Kidney (tissue), 14 donors: ENCODE data around the gene FBL. TPM values are rescaled to one million over a fixed set of nuclear protein-coding genes. Genes with fewer than 3 reads are reported as not detected.

Source experiments
- DNase-seq, 5 donors: peaks; one replicate each; pipeline ENCODE4 v3.0.0-alpha.2; 2013 to 2020
- FAIRE-seq: peaks from 2 replicates; lab custom pipeline; 2012; peaks lifted over from hg19 to GRCh38; lab: Jason Lieb, UNC
- H3K27ac ChIP-seq, 2 donors: one replicate each; pipeline ENCODE4 v1.7.0; 2013; ENCODE audit warnings: low read depth in 2 of 2, low read length in 2 of 2, inconsistent platforms in 1 of 2
- H3K27me3 ChIP-seq: one replicate; pipeline ENCODE4 v1.7.1; 2013; ENCODE audit warnings: low read length, inconsistent platforms; ENCODE audit not compliant: control insufficient read depth, insufficient read depth
- H3K36me3 ChIP-seq, 3 donors: one replicate each; pipeline versions ENCODE4 v1.7.0 to v1.7.1; 2013; ENCODE audit warnings: low read length in 3 of 3, control low read depth in 1 of 3, inconsistent platforms in 1 of 3; ENCODE audit not compliant: insufficient read depth in 3 of 3, control insufficient read depth in 2 of 3
- H3K4me1 ChIP-seq, 3 donors: one replicate each; pipeline versions ENCODE4 v1.7.0 to v1.7.1; 2013; ENCODE audit warnings: low read length in 3 of 3, inconsistent platforms in 1 of 3, low read depth in 1 of 3; ENCODE audit not compliant: control insufficient read depth in 2 of 3, insufficient read depth in 2 of 3
- H3K4me3 ChIP-seq, 3 donors: one replicate each; pipeline versions ENCODE4 v1.7.0 to v1.8.1; 2013; ENCODE audit warnings: low read length in 3 of 3, control low read depth in 1 of 3, inconsistent platforms in 1 of 3
- H3K9ac ChIP-seq, 3 donors: one replicate each; pipeline versions ENCODE4 v1.7.0 to v1.7.1; 2013; ENCODE audit warnings: low read length in 3 of 3, control low read depth in 1 of 3, inconsistent platforms in 1 of 3
- H3K9me3 ChIP-seq, 3 donors: one replicate each; pipeline versions ENCODE4 v1.7.0 to v1.7.1; 2013; ENCODE audit warnings: low read length in 3 of 3, control low read depth in 1 of 3, inconsistent platforms in 1 of 3; ENCODE audit not compliant: control insufficient read depth in 2 of 3, insufficient read depth in 1 of 3
- intact Hi-C: fragments of 100-400 bp; cut with DNase I; formaldehyde crosslinking; loops from one replicate; pipeline ENCODE4 v1.11.1; 2022
- polyA plus RNA-seq: library from polyadenylated mRNA; stranded (reverse); fragments of 350-450 nt; fragmentation: Illumina TruSeq; extraction: RNeasy Lipid Tissue Mini Kit (QIAGEN cat#74804); gene quantifications from one replicate; pipeline ENCODE4 v1.2.3, GENCODE V29; 2014; ENCODE audit warnings: low read depth, low replicate concordance; ENCODE audit not compliant: insufficient read depth
- total RNA-seq: library from RNA; stranded (reverse); fragmentation: NEBNext Ultra II Directional; extraction: Animal tissue kit (Norgen Biotek cat#: 25700); gene quantifications from one replicate; pipeline ENCODE4 v1.2.1, GENCODE V29; 2021
- TF ChIP-seq, protein P1 (sequence below): IDR thresholded peaks from 3 replicates; pipeline ENCODE4 v1.5.1; 2012; ENCODE audit warnings: mild to moderate bottlenecking, moderate library complexity, borderline replicate concordance; ENCODE audit not compliant: insufficient read depth; ENCODE audit errors: extremely low read depth
- donor health status: control.
- donor health status: control.
- donor health status: control.
- donor health status: control.
- donor health status: control.
- donor health status: DM: yes; HTN: yes; CAD: no.
- donor health status: Normal renal cell carcinoma (clear cell type).

Gene FBL
- total and polyA plus RNA-seq, 2 donors from 2014 or later = 155 to 165 TPM

- no peak for FAIRE-seq
- Histone ChIP-seq H3K4me3 (no peak overlapping the region), H3K27me3 (no peaks in the 10 kb centered on the region), H3K27ac (no peak overlapping the region), H3K4me1 (peaks cover 0 to 11% (median 0%) of the 10 kb centered on the region in 3 donors), H3K9me3 (no peaks in the 10 kb centered on the region), H3K9ac (no peak overlapping the region), H3K36me3 (peaks cover 7 to 25% (median 19%) of the 10 kb centered on the region in 3 donors)
- TF ChIP-seq, protein P1, sequence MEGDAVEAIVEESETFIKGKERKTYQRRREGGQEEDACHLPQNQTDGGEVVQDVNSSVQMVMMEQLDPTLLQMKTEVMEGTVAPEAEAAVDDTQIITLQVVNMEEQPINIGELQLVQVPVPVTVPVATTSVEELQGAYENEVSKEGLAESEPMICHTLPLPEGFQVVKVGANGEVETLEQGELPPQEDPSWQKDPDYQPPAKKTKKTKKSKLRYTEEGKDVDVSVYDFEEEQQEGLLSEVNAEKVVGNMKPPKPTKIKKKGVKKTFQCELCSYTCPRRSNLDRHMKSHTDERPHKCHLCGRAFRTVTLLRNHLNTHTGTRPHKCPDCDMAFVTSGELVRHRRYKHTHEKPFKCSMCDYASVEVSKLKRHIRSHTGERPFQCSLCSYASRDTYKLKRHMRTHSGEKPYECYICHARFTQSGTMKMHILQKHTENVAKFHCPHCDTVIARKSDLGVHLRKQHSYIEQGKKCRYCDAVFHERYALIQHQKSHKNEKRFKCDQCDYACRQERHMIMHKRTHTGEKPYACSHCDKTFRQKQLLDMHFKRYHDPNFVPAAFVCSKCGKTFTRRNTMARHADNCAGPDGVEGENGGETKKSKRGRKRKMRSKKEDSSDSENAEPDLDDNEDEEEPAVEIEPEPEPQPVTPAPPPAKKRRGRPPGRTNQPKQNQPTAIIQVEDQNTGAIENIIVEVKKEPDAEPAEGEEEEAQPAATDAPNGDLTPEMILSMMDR = no peak
- DNase-seq = no peak
- intact Hi-C loops = no loop called here
Observed at GRCh38 chr19:39840492-39840891, 5.7 kb downstream of the FBL start.

DNA sequence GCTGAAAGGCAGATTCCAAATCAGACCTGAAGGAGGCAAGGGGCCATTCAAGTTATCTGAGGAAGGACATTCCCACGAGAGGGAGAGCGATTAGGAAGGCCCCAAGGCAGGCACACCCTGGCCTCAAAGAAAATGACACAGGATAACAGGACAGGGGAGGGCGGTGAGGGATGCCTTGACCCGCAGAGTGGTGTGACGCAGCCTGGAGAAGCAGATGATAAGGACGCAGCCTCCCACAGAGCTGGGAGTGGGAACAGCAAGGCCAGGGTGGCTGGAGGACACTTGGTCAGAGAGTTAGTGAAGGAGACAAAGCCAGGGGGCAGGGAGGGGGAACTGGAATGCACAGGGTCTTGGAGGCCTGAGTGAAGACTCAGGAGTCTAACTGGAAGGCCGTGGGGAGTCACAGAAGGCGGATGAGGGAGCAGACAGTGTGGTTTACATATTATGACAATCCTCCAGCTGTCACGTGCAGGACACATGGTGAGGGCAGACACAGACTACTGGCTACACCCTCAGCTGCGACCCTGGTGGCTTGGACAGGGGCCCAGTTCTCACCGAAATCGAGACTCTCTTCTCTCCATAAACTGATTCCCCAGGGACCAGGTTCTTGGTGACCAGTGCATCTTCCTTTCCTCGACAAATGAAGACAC, 6.4 kb downstream of the FBL start:
- Histone ChIP-seq H3K27me3 (no peaks in the 10 kb centered on the region), H3K9ac (no peak overlapping the region), H3K36me3 (peaks cover 7 to 29% (median 19%) of the 10 kb centered on the region in 3 donors), H3K9me3 (no peaks in the 10 kb centered on the region), H3K4me3 (no peak overlapping the region), H3K4me1 (peaks cover 0 to 6% (median 0%) of the 10 kb centered on the region in 3 donors), H3K27ac (no peak overlapping the region)
- intact Hi-C loops = no loop called here
- no peak for DNase-seq
- TF ChIP-seq, protein P1 = no peak
- FAIRE-seq = no peak

DNA sequence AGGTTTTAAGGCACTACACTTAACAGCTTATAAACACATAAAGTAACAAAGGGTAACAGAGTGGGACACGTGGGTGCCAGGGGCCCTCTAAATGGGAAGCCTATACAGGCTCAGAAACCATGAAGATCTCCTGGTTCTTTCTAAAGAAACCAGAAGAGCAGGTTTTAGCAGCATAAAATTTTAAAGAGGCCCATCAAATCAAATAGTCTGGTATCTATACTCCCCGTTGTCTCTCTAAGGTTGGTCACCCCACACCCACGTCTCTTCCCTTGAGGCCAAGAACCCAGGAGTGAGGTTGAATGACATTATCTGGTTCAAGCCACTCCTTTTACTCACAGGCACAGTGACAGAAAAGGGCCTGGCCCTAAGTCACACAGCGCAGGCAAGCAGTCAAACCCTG, 7.6 kb downstream of the FBL start:
- Histone ChIP-seq H3K27me3 (no peaks in the 10 kb centered on the region), H3K36me3 (peaks cover 9 to 33% (median 19%) of the 10 kb centered on the region in 3 donors), H3K4me3 (no peak overlapping the region), H3K27ac (no peak overlapping the region), H3K9ac (no peak overlapping the region), H3K9me3 (no peaks in the 10 kb centered on the region), H3K4me1 (peaks cover 0 to 7% (median 0%) of the 10 kb centered on the region in 3 donors)
- FAIRE-seq (no peak), DNase-seq (no peak)
- intact Hi-C loops = no loop called here
- TF ChIP-seq, protein P1 = no peak

DNA sequence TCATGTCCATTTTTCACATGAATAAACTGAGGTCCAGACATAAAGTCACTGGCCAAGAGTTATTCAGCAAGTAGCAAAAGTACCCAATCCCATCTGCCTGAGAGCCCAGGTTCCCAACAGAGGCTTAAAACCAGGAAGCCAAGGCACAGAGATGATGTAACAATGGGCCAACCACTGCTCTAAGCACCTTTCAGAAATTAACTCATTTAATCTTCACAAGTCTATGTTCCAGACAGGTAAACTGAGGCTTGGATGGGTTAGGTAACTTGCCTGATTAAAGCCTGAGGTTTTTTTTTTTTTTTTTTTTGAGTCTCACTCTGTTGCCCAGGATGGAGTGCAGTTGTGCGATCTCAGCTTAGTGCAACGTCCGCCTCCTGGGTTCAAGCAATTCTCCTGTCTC, 8.2 kb downstream of the FBL start:
- TF ChIP-seq, protein P1 = no peak
- no peaks in the 10 kb centered on the region for H3K27me3 ChIP-seq
- peaks cover 0 to 8% (median 0%) of the 10 kb centered on the region in 3 donors for H3K4me1 ChIP-seq
- intact Hi-C loops = no loop called here
- FAIRE-seq = no peak
- no peak overlapping the region for H3K4me3 ChIP-seq
- H3K9me3 ChIP-seq = no peaks in the 10 kb centered on the region
- no peak overlapping the region for H3K27ac ChIP-seq
- H3K36me3 ChIP-seq = peaks cover 9 to 33% (median 19%) of the 10 kb centered on the region in 3 donors
- H3K9ac ChIP-seq = no peak overlapping the region
- no peak for DNase-seq
